GM19467 (cell line): ENCODE measurements around the gene DNPEP.

ENCODE experiments used
- ATAC-seq: cut with Tn5 transposase; IDR thresholded peaks from one replicate; pipeline ENCODE4 v1.9.1; 2021; ENCODE audit warnings: mild to moderate bottlenecking, moderate library complexity; ENCODE audit not compliant: unreplicated experiment

DNPEP gene

DNA sequence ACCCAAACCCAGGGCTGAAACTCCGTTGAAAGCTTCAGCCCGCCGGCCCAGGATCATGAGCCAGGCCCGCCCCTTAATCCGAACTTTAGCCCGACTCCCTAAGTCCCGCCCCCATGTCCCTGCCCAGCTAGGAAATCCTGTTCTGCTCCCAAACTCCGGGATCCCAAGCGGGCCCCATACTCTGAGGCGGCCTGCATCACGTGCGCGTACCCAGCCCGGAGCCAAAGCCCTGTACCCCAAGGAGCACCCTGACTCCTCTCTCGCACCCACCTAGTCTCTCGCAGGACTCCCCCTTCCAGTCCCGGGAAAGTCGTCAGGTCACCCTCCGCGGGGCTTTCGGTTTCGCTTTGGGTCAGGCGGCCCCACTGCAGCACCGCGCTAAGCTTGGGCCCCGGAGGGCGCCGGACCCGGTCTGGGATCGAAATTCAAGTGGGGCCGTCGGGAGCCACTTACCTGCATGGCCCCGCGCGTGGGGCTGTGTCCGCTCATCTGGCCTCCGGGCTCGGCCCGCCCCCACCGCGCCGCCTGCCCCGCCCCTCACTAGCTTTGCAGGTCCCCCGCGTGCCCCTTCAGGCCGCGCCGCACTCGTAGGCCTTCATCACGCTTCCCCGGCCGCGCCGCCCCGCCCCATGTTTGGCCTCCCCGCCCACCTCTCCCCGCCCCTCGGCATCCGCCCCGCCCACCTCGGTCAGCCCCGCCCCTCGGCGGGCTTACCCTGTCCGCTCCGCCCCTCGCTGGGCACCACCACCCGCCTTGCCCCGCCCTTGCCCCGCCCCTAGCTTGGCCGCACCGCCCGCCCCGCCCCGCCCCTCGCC, at the start of gene DNPEP:
Gene DNPEP (minus strand): TSS at position 607 of the 815 bp plus-strand sequence. CDS start 118 bp downstream, at position 489.
- peak; percentile 57 for ATAC-seq

DNA sequence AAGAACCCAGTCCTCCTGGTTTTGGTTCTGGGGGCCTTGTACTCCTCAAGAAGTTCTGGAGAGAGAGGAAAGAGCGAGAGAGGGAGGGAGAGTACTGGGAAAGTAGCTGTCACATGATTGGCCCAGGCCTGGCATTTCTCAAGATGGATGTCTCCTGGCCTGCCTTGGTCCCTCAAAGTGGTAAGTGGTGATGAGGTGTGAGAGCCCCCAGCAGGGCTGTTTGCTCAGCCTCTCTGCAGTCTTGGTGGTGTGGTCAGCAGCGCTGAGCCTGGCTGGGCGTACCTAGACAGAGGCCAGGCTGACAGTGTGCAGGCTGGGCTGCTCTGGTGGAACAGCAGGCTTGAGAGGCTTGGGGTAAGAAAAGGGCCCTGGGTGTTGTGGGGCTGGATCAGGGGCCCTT, 49.4 kb upstream of the DNPEP start:
- no peak for ATAC-seq

DNA sequence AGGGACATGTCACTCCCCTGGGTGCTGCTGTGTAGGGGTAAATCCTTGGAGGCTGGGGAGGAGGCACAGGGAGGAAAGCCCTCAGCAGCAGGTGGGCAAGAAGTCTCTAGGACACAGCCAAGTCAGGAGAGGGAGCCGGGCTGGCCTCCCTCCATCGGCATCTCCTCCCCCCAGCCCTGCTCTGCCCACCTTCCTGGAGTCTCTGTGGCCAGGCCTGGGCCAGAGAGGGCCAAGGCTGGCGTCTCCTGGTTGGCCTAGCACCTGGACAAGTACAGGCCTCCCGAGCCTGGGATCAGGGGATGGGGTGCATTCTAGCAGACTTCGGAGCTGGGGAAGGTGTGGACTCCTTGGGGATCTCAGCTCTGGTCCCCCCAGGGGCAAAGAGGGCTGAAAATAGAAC, 48.8 kb upstream of the DNPEP start:
- ATAC-seq = no peak

DNA sequence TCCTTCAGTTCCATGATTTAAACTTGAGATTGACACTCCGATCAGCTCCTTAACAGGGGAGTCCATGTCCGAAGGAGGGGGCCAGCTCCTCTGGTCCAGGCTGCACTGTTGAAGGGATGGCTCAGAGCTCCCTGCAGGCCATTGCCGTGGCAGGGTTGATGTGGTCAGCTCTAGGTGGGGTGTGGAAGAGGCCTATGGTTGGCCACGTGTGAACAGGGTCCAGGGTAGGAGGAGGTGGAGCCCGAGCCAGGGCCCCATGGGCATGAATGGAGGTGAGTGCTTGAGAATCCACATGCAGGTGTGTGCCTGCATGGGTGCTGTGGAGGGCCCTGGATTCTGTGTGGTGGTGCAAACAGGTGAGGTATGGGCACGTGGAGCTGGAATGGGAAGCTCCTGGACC, 48.0 kb upstream of the DNPEP start:
- ATAC-seq = no peak

DNA sequence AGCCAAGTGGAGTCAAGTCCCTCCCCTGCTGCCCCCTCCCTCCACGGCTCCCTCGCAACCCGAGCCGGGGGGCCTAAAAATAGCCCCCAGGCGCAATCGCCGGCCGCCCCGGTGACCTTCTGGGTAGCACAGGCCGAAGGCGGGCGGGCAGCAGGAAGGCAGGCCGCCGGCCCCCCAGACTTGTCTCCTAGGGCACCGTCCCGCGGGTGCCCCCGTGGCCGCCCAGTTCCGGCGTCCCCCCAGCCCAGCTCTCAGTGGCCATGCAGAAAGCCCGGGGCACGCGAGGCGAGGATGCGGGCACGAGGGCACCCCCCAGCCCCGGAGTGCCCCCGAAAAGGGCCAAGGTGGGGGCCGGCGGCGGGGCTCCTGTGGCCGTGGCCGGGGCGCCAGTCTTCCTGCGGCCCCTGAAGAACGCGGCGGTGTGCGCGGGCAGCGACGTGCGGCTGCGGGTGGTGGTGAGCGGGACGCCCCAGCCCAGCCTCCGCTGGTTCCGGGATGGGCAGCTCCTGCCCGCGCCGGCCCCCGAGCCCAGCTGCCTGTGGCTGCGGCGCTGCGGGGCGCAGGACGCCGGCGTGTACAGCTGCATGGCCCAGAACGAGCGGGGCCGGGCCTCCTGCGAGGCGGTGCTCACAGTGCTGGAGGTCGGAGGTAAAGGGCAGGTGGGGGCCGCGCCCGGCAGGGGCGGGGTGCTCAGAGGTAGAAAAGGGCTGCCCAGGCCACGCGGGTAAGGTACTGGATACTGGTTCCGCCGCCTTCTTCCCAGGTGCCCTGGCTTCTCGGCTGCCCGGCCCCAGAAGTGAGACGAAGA, 47.2 kb upstream of the DNPEP start, which contains the start of gene SPEG:
Gene SPEG (plus strand): TSS at position 126 of the 808 bp plus-strand sequence. CDS start 135 bp downstream, at position 261.
- ATAC-seq = no peak

DNA sequence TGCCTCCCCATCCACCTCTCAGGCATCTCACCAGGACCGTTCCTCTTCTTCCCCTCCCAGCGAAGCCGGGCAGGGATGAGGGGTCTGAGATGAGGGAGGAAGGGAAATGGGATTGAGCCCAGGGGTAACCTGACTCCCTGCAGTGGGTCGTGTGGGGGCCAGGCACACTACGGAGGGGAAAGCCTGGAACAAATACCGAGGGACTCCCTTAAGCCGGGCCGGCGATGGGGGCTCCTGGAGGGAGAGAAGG, 46.7 kb upstream of the DNPEP start:
- no peak for ATAC-seq

DNA sequence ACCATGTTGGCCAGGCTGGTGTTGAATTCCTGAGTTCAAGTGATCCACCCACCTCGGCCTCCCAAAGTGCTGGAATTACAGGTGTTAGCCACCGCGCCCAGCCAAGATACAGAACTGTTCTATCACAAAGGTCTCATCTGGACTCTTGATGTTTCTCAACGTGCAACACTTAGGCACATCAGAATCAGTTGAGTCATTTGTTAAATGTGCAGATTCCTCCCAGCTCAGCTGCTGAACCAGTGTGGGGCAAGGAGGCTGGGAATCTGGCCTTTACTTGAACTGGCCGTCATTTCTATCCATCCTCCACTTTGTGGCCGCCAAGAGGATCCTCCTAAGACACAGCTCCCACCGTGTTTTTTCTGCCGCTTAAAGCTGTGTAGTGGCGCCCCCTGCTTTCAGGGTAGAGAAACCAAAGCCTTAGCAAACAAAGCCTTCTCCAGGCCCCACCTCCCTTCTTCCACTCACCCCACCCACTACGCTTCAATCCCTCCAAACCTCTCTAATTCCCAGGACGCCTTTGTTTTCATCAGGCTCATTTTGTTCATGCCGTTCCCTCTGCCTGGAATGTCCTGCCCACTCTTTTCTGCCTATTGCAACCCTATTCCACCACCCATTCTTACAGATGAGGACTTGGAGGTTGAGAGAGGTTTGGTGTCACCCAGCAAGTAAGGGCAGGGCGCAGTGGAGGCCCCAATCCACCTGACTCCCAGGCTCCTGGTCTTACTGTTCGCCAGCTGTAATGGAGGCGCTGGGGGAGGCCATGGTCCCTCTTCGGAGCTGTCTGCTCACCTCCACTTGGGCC, 46.2 kb upstream of the DNPEP start:
- no peak for ATAC-seq

DNA sequence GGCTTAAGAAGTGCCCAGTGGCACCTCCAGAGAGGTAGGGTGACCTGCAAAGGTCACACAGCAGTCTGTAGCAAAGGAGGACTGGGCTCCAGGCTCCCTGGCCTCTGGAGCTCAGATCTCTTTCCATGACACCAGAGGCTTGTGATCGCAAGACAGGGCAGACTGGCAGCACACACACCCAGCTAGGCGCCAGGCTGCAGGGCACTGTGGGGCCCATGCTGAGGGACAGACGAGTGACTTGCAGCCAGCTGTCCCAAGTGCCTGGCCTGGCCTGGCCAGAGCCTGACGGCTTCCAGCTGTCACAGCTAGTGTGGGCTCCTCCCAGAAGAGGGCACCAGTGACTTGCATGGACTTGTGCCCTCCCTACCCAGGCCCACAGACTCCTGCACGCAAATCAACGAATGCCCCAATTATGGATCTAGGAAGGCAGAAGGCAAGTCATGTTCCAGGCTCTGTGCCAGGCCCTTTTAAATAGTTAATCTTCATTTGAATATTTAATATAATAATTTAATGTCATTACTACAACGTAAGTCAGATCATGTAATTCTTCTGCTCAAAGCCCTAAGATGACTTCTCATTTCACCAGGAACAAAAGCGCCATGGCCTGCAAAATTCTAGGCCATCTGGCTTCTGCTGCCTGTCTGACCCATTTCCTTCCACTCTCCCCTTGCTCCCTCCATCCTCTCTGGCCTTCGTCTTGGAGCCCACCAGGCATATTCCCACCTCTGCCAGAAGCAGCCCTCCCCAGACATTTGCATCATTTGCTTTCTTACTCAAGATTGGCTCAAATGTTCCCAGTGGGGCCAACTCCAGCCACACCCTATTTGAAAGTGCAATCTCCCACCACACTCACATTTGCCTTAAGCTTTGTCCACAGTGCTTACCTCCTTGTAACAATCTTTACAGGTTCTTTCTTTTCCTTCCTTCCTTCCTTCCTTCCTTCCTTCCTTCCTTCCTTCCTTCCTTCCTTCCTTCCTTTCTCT, 43.2 kb upstream of the DNPEP start:
- ATAC-seq = no peak

DNA sequence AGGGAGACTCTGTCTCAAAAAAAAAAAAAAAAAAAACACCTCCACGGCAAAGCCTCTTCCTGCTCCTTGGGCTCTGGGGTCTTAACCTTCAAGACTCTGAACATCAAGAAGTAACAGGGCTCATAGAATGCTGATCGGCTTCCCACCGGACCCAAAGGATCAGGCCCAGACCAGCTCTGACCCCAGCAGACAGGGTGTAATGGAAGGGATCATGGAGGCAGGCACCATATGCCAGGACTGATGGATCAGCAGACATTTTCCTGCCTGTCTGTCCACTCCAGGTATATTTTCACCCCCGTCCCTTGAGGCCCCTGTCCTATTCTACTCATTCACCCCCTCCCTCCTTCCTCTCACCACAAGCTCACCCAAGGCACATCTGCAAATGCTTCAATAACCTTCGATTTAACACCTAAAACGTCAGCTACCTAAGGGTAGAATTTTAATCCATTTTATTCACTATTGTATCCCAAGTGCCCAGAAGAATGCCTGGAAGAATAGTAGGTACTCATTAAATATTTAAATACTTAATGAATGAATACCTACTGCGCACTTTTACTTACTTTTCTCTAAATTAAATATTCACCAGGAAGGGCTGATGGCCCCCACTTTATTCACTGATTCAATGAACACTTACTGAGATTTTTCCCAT, 42.4 kb upstream of the DNPEP start:
- no peak for ATAC-seq

DNA sequence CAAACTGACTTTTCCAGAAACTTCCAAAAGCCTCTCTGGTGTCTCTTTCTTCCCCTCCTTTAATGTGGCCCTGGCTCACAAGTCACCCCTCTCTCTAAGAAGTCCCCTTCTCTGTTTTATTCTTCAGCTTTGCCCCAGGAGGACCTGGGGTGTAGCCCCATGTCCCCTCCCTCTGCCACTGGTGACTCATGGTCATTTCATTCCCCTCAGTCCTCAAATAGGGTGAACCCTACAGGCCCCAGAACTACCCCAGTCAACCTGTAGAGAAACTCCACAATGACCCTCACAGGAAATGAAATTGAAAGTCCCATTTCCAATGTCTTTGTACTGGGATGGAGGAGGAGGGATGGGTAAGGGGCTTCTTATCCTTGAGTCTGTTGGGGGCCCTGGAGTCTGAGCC, 40.8 kb upstream of the DNPEP start:
- ATAC-seq = no peak

DNA sequence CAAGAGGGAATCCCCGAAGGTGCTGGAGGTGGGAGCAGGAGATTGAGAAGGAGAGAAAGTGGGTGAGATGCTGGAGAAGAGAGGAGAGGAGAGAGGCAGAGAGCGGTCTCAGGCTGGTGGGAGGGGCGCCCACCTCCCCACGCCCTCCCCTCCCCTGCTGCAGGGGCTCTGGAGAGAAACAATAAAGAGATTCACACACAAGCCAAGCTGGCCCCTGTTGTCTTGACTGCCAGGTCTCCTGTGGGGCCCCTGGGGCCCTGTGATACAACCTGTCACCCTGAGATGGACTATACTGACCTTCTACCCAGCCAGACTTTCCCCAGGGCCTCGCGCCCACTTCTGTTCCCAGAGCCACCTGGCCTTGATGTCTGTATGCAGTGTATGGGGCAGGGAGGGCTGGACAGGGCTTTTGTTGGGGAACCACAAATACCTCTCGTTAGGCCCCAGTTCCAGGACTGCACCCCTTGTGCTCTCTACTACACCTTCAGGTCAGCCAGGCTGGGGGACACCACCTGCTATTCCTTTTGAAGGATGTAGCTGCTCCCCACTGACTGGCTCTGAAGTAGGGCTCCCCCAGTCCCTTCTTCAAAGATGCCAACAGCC, 38.9 kb upstream of the DNPEP start:
- ATAC-seq = no peak

DNA sequence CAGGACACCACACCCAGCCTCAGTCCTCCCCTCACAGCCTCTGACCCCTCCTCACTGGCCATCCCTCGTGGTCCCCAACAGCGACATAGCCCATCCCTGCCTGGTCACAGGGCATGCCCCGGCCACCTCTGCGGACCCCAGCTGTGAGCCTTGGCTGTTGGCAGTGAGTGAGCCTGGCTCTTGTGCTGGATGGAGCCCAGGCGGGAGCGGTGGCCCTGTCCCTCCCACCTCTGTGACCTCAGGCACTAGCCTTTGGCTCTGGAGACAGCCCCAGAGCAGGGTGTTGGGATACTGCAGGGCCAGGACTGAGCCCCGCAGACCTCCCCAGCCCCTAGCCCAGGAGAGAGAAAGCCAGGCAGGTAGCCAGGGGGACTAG, 38.3 kb upstream of the DNPEP start:
- ATAC-seq = no peak

DNA sequence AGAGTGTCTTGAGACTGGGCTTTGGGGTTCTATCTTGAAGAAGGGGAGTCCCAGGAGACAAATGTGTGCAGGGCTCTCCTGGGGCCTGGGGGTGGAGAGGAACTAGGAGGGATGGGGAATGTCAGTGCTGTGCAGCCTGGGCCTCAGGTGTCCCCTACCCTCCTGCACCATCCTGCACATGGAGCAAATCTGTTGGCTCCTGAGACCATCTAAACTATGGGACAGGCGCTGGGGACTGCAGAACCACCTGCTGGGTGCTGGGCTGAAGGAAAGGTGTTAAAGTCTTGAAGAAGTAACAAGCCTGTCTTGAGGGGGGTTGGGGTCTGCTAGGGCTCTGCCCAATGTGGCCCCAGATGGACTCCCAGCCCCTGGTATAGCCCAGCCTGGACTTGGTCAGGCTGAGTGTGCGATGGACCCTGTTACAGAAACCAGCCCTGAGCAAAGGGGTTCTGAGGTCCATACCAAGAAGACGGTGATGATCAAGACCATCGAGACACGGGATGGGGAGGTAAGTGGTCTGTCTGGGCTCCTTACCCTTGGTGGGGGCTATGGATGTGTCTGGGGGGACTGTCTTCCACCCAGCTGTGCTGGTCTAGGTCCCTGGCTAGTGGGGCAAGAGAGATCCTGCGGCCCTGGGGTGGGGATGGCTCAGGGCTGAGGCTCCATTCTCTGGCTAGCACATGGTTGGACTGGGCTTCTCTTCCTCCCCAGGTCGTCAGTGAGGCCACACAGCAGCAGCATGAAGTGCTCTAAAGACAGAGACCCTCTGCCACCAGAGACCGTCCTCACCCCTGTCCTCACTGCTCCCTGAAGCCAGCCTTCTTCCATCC, 37.7 kb upstream of the DNPEP start:
- ATAC-seq = no peak

DNA sequence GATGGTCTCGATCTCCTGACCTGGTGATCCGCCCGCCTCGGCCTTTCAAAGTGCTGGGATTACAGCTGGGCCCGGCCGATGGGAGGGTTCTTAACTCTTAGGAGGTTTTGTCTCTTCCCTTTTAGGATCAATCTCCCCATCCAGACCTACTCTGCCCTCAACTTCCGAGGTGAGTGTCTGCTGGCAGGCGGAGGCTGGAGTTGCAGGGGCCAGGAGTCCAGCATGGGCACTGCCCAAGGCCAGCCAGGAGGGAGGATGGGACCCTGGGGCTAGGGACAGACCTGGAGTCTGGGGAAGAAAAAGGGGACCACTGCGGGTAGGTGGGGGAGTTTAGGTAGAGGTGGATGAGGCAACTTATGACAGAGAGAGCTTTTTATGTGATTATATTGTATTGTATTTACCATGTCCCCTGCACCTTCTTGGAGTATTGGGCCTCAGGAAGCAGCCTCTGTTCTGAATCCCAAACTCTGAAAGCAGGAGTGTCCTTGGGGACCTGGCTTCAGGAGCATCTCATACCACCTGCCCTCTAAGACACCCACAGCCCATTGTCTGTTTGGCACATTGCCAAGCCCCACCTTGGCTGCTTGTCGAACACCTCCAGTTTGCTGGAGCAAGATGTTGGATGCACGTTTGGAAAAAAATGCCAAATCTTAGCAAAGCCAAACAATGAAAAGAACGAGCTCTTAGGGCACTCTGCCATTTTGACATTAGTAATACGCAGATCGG, 36.1 kb upstream of the DNPEP start:
- ATAC-seq = no peak

DNA sequence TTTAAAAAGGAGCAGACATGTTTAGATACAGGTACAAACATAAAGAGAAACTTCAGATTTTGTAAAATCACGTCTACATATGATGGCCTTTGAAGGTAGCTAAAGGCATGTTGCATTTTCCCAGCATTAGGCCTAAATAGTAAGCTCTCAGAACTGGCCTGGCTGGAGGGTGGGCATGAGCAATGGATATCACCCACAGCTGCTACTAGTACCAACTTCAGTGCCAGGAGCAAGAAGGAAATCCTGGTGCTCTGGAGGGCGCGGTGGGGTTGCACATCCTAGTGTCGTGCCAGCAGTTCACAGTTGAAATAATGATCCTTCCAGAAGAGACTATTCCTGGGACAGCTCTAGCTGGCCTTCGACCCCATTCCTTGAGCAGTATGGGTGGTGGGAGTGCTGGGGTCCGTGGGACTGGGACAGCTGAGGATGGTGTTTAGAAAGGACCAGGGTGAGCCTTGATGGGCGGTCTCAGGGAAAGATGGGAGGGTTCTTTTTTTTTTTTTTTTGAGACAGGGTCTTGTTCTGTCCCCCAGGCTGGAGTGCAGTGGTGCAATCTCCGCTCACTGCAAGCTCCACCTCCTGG, 35.3 kb upstream of the DNPEP start:
- no peak for ATAC-seq

DNA sequence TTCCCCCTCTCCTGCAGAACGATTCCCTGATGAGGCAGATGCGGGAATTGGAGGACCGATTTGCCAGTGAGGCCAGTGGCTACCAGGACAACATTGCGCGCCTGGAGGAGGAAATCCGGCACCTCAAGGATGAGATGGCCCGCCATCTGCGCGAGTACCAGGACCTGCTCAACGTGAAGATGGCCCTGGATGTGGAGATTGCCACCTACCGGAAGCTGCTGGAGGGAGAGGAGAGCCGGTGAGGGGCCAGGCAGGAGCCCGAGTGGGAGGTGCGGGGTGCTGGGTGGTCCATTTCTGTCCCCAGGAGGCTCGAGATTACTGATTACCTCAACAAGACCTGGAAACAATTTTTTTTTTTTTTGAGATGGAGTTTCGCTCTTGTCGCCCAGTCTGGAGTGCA, 33.6 kb upstream of the DNPEP start:
- ATAC-seq = no peak

DNA sequence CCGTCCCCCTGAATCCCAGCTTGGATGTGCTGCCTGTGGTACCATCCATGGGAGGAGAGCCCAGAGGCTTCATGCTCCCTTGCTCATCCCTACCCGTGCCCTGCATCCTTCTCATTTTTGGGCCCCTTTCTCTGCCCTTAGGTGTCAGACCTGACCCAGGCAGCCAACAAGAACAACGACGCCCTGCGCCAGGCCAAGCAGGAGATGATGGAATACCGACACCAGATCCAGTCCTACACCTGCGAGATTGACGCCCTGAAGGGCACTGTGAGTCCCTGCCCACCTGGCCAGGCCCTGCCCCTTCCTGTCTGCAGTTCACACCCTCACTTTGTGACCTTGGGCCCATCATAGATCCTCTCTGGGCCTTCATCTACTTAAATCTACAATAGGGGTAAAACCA, 33.0 kb upstream of the DNPEP start:
- ATAC-seq = no peak
